Measurements from ENCODE around the gene ERC2. TPM values are rescaled to one million over a fixed set of nuclear protein-coding genes. Genes with fewer than 3 reads are reported as not detected.

ERC2 gene
- total RNA-seq, 4 donors from 2014 or later: 5.3 to 8.8 (median 7.8) TPM

GRCh38 chr3:55480911-55481743, 987.1 kb downstream of the ERC2 start:
- H3K27ac ChIP-seq: no peak overlapping the region
- peaks cover 7 to 11% of the 10 kb centered on the region in 2 donors for H3K4me1 ChIP-seq
- H3K27me3 ChIP-seq: no peaks in the 10 kb centered on the region
- intact Hi-C loops (cut with DNase I): loop anchor here (5.0 to 10.0 kb wide), 3 partner anchors 264 to 771 kb away; no protein-coding TSS in a partner anchor
- WGBS, 2 donors: 19 to 24% methylated on average over 31 to 36 of the region's 42 CpGs
- TF ChIP-seq, protein P1, sequence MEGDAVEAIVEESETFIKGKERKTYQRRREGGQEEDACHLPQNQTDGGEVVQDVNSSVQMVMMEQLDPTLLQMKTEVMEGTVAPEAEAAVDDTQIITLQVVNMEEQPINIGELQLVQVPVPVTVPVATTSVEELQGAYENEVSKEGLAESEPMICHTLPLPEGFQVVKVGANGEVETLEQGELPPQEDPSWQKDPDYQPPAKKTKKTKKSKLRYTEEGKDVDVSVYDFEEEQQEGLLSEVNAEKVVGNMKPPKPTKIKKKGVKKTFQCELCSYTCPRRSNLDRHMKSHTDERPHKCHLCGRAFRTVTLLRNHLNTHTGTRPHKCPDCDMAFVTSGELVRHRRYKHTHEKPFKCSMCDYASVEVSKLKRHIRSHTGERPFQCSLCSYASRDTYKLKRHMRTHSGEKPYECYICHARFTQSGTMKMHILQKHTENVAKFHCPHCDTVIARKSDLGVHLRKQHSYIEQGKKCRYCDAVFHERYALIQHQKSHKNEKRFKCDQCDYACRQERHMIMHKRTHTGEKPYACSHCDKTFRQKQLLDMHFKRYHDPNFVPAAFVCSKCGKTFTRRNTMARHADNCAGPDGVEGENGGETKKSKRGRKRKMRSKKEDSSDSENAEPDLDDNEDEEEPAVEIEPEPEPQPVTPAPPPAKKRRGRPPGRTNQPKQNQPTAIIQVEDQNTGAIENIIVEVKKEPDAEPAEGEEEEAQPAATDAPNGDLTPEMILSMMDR (IDR thresholded peaks at IDR 0.05): no peak
- TF ChIP-seq POLR2A (IDR thresholded peaks at IDR 0.05): no peak
- H3K36me3 ChIP-seq: no peaks in the 10 kb centered on the region
- H3K4me3 ChIP-seq (replicated peaks in 1 of 3): peak overlapping the region in 2 of 3 donors; percentile 17 to 18
- H3K9me3 ChIP-seq: no peaks in the 10 kb centered on the region
- peak; percentile 48 to 60 for DNase-seq

- Histone ChIP-seq H3K9me3 (no peaks in the 10 kb centered on the region), H3K27ac (no peak overlapping the region), H3K4me1 (peaks cover 4 to 11% of the 10 kb centered on the region in 2 donors), H3K27me3 (no peaks in the 10 kb centered on the region), H3K4me3 (replicated peaks in 1 of 3) (no peak overlapping the region), H3K36me3 (no peaks in the 10 kb centered on the region)
- TF ChIP-seq, protein P1 (IDR thresholded peaks at IDR 0.05): no peak
- TF ChIP-seq POLR2A (IDR thresholded peaks at IDR 0.05): no peak
- WGBS, 2 donors: 80 to 85% methylated on average over 9 of the region's 9 CpGs
- intact Hi-C loops (cut with DNase I): no loop called here
- no peak for DNase-seq
Measured at GRCh38 chr3:55477306-55478303, 990.7 kb downstream of the ERC2 start.

GRCh38 chr3:55476515-55476914, 991.8 kb downstream of the ERC2 start:
- Histone ChIP-seq H3K4me3 (replicated peaks in 1 of 3) (no peak overlapping the region), H3K36me3 (no peaks in the 10 kb centered on the region), H3K27me3 (no peaks in the 10 kb centered on the region), H3K4me1 (peaks cover 3 to 9% of the 10 kb centered on the region in 2 donors), H3K27ac (no peak overlapping the region), H3K9me3 (no peaks in the 10 kb centered on the region)
- no peak for TF ChIP-seq POLR2A (IDR thresholded peaks at IDR 0.05)
- TF ChIP-seq, protein P1 (IDR thresholded peaks at IDR 0.05): no peak
- DNase-seq: no peak
- WGBS, 2 donors: 73 to 84% methylated on average over 3 of the region's 3 CpGs
- intact Hi-C loops (cut with DNase I): no loop called here

DNA sequence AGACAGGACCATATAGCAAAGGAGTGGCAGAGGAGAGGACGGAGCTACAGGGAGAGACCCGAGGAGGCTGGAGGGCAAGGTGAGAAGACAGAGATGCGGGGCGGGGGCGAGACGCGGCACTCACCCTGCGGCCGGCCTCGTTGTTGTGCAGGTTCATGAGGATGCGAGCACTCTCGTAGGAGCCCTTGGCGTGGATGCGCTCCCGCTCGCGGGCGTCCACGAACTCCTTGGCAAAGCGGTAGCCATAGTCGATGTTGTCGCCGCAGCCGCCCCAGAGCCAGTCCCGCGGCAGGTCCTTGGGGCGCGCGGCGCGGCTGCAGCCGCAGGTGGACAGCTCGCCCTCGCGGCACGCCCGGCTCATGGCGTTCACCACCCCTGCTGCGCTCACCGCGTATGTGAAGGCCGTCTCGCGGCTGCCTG, 994.0 kb downstream of the ERC2 start:
- Histone ChIP-seq H3K4me1 (no peaks in the 10 kb centered on the region), H3K27me3 (no peaks in the 10 kb centered on the region), H3K9me3 (no peaks in the 10 kb centered on the region), H3K36me3 (peaks cover 0 to 3% of the 10 kb centered on the region in 2 donors), H3K4me3 (replicated peaks in 1 of 3) (no peak overlapping the region), H3K27ac (no peak overlapping the region)
- 84 to 86% methylated on average over 22 to 32 of the region's 44 CpGs for WGBS, 2 donors
- TF ChIP-seq, protein P1 (IDR thresholded peaks at IDR 0.05): no peak
- TF ChIP-seq POLR2A (IDR thresholded peaks at IDR 0.05): no peak
- no peak for DNase-seq
- intact Hi-C loops (cut with DNase I): no loop called here
